ENCODE data around the gene GARNL3.

DNA sequence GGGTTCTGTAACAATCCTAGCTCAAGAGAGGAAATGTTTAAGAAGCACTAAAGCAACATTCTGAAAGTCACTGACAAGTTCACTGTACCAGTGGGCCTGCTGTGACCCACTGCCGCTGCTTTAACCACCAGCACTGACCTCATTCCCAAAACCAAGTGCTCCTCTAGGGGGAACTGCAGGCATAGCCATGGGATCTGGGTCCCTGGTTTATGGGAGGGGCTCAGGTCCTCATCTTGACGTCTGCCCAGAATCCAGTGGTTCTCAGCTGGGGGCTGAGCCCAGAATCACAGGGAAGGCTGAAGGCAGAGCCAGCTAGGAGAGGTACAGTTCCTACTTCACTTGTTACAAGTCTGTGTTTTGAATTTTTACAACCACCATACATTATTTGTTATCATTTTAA is 96.3 kb downstream of the GARNL3 start:
- TF ChIP-seq CTCF (conservative IDR thresholded peaks at IDR 0.05; ENCODE audit: low read depth, low read length), result peak; percentile 48
- no peak for TF ChIP-seq EZH2 (IDR thresholded peaks at IDR 0.05; ENCODE audit: low read length, unreplicated experiment)
- TF ChIP-seq EZH2phosphoT487 (IDR thresholded peaks at IDR 0.05; ENCODE audit: borderline replicate concordance, low read length), result no peak

Measured in PC-3 (cell line).